GM12878 (cell line): ENCODE data around the gene TPCN2. TPM values are rescaled to one million over a fixed set of nuclear protein-coding genes. Genes with fewer than 3 reads are reported as not detected.

Source experiments
- ATAC-seq: fragments of 200-7000 bp; cut with Tn5 transposase; 3 replicates; pipeline ENCODE4 v1.9.1; 2020; ENCODE audit warnings: mild to moderate bottlenecking, moderate library complexity
- BruUV-seq: library from RNA; stranded (reverse); fragments of 400-500 nt; replicated peaks from 2 replicates; lab custom pipeline; 2021; lab: Mats Ljungman, UMichigan
- CTCF ChIA-PET: fragments of 300-600 bp; sonication (Branson Sonifier 250); formaldehyde crosslinking; extraction: SDS; loops from one replicate; lab custom pipeline; 2021; ENCODE audit warnings: inconsistent platforms; lab: Yijun Ruan, JAX
- POLR2A ChIA-PET: fragments of 350-600 bp; formaldehyde crosslinking; extraction: SDS; loops from one replicate; lab custom pipeline; 2021; ENCODE audit warnings: inconsistent platforms; lab: Charles Lee
- RAD21 ChIA-PET: fragments of 300-600 bp; sonication (Branson Sonifier 250); formaldehyde crosslinking; loops from one replicate; lab custom pipeline; 2023; ENCODE audit warnings: antibody characterized with exemption; ENCODE audit not compliant: unreplicated experiment; lab: Charles Lee
- SMC1A ChIA-PET: fragments of 300-600 bp; sonication (Branson Sonifier 250); formaldehyde crosslinking; loops from one replicate; lab custom pipeline; 2023; ENCODE audit not compliant: unreplicated experiment, uncharacterized antibody; lab: Charles Lee
- DNase-seq: peaks from one replicate; pipeline ENCODE4 v3.0.0-alpha.2; 2011; ENCODE audit warnings: low read depth, low spot score
- FAIRE-seq: peaks from 3 replicates; lab custom pipeline; 2011; peaks lifted over from hg19 to GRCh38; lab: Jason Lieb, UNC
- H2AFZ ChIP-seq: 2 replicates; pipeline ENCODE4 v1.6.0; 2011; ENCODE audit warnings: low read depth, low read length, control low read depth; ENCODE audit not compliant: control insufficient read depth
- H3K27ac ChIP-seq: 2 replicates; pipeline ENCODE4 v1.5.1; 2011; ENCODE audit warnings: control low read depth; ENCODE audit not compliant: control insufficient read depth, insufficient read depth
- H3K27me3 ChIP-seq, 2 experiments: replicated peaks in 1 of 2; 2 replicates each; pipeline versions ENCODE4 v1.6.0 to v1.6.1; 2011; ENCODE audit warnings: low read length in 1 of 2; ENCODE audit not compliant: control insufficient read depth in 2 of 2, insufficient read depth in 2 of 2
- H3K36me3 ChIP-seq, 2 experiments: 2 replicates each; pipeline ENCODE4 v1.5.1; 2011; ENCODE audit warnings: low read length in 1 of 2; ENCODE audit not compliant: control insufficient read depth in 2 of 2, insufficient read depth in 2 of 2
- H3K4me1 ChIP-seq: 2 replicates; pipeline ENCODE4 v1.6.1; 2011; ENCODE audit warnings: mild to moderate bottlenecking, low read length, moderate library complexity, mixed read lengths; ENCODE audit not compliant: control insufficient read depth, insufficient read depth
- H3K4me2 ChIP-seq: 2 replicates; pipeline ENCODE4 v1.6.0; 2011; ENCODE audit warnings: control low read depth; ENCODE audit not compliant: control insufficient read depth, insufficient read depth
- H3K4me3 ChIP-seq: fragments of 200-600 bp; sonication (generic); 2 replicates; pipeline ENCODE4 v1.5.1; 2016
- H3K79me2 ChIP-seq: 2 replicates; pipeline ENCODE4 v1.6.0; 2011; ENCODE audit warnings: low read length; ENCODE audit not compliant: control insufficient read depth, insufficient read depth
- H3K9ac ChIP-seq: 2 replicates; pipeline ENCODE4 v1.8.0; 2011; ENCODE audit warnings: low read length, control low read depth, mixed read lengths; ENCODE audit not compliant: control insufficient read depth, insufficient read depth
- H3K9me3 ChIP-seq: replicated peaks from 3 replicates; pipeline ENCODE4 v1.5.1; 2011; ENCODE audit warnings: mild to moderate bottlenecking, low read length; ENCODE audit not compliant: control insufficient read depth, insufficient read depth
- H4K20me1 ChIP-seq: 2 replicates; pipeline ENCODE4 v1.6.0; 2011; ENCODE audit not compliant: control insufficient read depth, insufficient read depth
- BMI1 ChIP-seq: fragments of 450-650 bp; IDR thresholded peaks from 2 replicates; pipeline ENCODE4 v1.6.1; 2016; ENCODE audit warnings: mild to moderate bottlenecking, moderate library complexity, borderline replicate concordance
- GABPA ChIP-seq: IDR thresholded peaks from 2 replicates; pipeline ENCODE4 v1.6.1; 2014; ENCODE audit warnings: antibody characterized with exemption, low read depth, mild to moderate bottlenecking, inconsistent platforms
- HCFC1 ChIP-seq: fragments of 150-350 bp; IDR thresholded peaks from 2 replicates; pipeline ENCODE4 v1.6.1; 2014; ENCODE audit warnings: low read length
- MTA3 ChIP-seq: IDR thresholded peaks from 2 replicates; pipeline ENCODE4 v1.6.1; 2012; ENCODE audit warnings: low read length, inconsistent platforms, borderline replicate concordance
- NRF1 ChIP-seq: conservative IDR thresholded peaks from 2 replicates; pipeline ENCODE4 v1.6.1; 2011; ENCODE audit warnings: mild to moderate bottlenecking, low read depth, low read length, improper control_type of control experiment
- RELA ChIP-seq: fragments of 450-650 bp; IDR thresholded peaks from 2 replicates; pipeline ENCODE4 v1.8.0; 2014; ENCODE audit warnings: borderline replicate concordance; ENCODE audit not compliant: partially characterized antibody
- RELB ChIP-seq: fragments of 450-650 bp; IDR thresholded peaks from 2 replicates; pipeline ENCODE4 v1.6.1; 2017; ENCODE audit warnings: low read depth, mild to moderate bottlenecking, moderate library complexity
- ZBTB4 ChIP-seq: fragments of 450-650 bp; formaldehyde crosslinking; IDR thresholded peaks from 2 replicates; pipeline ENCODE4 v1.4.0; 2022; ENCODE audit warnings: mild to moderate bottlenecking, moderate library complexity
- ZNF274 ChIP-seq: IDR thresholded peaks from one replicate; pipeline ENCODE4 v1.8.0; 2011; ENCODE audit not compliant: insufficient read length, insufficient read depth
- ZNF384 ChIP-seq: IDR thresholded peaks from 2 replicates; pipeline ENCODE4 v1.6.1; 2012; ENCODE audit warnings: low read depth, mild to moderate bottlenecking, low read length, improper control_type of control experiment, borderline replicate concordance
- WGBS: methylation state at CpG from one replicate; pipeline ENCODE4 v1.1.6; 2016; ENCODE audit warnings: low lambda C conversion rate; ENCODE audit not compliant: insufficient replicate concordance, insufficient coverage; ENCODE audit errors: missing lambda C conversion rate; 5-methylcytosine and 5-hydroxymethylcytosine counted together
- in situ Hi-C: fragments of 300-500 bp; cut with MboI; formaldehyde crosslinking; loops from 9 replicates; pipeline ENCODE4 v1.14.3; 2018; ENCODE audit warnings: mixed read lengths
- intact Hi-C: fragments of 100-400 bp; cut with micrococcal nuclease; formaldehyde crosslinking; loops from one replicate; pipeline ENCODE4 v1.14.2; 2022; ENCODE audit not compliant: unreplicated experiment
- polyA plus RNA-seq, 11 experiments: library from polyadenylated mRNA; depleted of rRNA in 4 of 11; unstranded in 6 of 11; stranded (reverse) in 5 of 11; fragments of >200 nt; fragmentation: Nextera tagmentation in 4 of 11; fragmentation: Illumina TruSeq in 1 of 11; extraction: Ambion mirVana in 4 of 11; extraction: Trizol in 1 of 11; gene quantifications; 1 replicate in 1 of 11; 2 replicates in 10 of 11; pipeline versions ENCODE4 v1.2.1 to v1.2.3, GENCODE V29; 2011 to 2016; ENCODE audit warnings: inconsistent platforms in 2 of 11, missing spikeins in 2 of 11, low read depth in 1 of 11
- total RNA-seq, 4 experiments: library from RNA; depleted of rRNA in 3 of 4; stranded (reverse); fragments of >200 nt in 3 of 4; fragmentation: Illumina TruSeq in 1 of 4; extraction: Trizol in 1 of 4; gene quantifications; 2 replicates each; pipeline versions ENCODE4 v1.2.1 to v1.2.3, GENCODE V29; 2013 to 2021
- TF ChIP-seq, protein P1 (sequence below): fragments of 450-650 bp; conservative IDR thresholded peaks from 2 replicates; pipeline ENCODE4 v1.6.1; 2017; ENCODE audit warnings: mild to moderate bottlenecking, moderate library complexity

Gene TPCN2
- total and polyA plus RNA-seq, 10 of the 15 experiments (the other 5 are each of a cell fraction or from before 2014, with no cell fraction given): 1.7 to 18.4 (median 8.4) TPM

- ChIA-PET CTCF (interaction anchor here (1.0 to 2.9 kb wide), 2 partner anchors 10 to 19 kb away, joined by 3 to 11 read pairs; partner anchors contain the start of gene SMIM38), POLR2A (interaction anchor here (1.0 to 3.3 kb wide), 5 partner anchors 9 to 133 kb away, joined by 3 to 32 read pairs (median 4); partner anchors contain the start of gene SMIM38), SMC1A (interaction anchor here (1.0 to 3.3 kb wide), 9 partner anchors 10 to 505 kb away, joined by 3 to 35 read pairs (median 7); partner anchors contain the start of gene SMIM38), RAD21 (interaction anchor here (1.1 to 3.0 kb wide), 5 partner anchors 9 to 132 kb away, joined by 3 to 27 read pairs (median 6); partner anchors contain the start of gene SMIM38)
- Histone ChIP-seq H3K27me3 (no peaks in the 10 kb centered on the region), H4K20me1 (no peaks in the 10 kb centered on the region), H3K9me3 (peaks cover 4% of the 10 kb centered on the region), H3K9ac (peak overlapping the region; percentile 71; the same call in 1 of the 2 replicates), H3K4me3 (no peak overlapping the region), H2AFZ (no peak overlapping the region), H3K4me2 (no peak overlapping the region; the same call in 1 of the 2 replicates), H3K4me1 (peaks cover 21% of the 10 kb centered on the region), H3K79me2 (no peaks in the 10 kb centered on the region), H3K27ac (peak overlapping the region; percentile 83), H3K36me3 (no peaks in the 10 kb centered on the region)
- 36% methylated on average over 2 of the region's 2 CpGs for WGBS
- TF ChIP-seq ZBTB4 (CRISPR knock-in tag): no peak
- TF ChIP-seq BMI1: no peak
- no peak for TF ChIP-seq NRF1
- TF ChIP-seq ZNF384: no peak
- TF ChIP-seq RELB: no peak
- no peak for TF ChIP-seq ZNF274
- TF ChIP-seq MTA3: no peak
- TF ChIP-seq GABPA: no peak
- no peak for TF ChIP-seq HCFC1
- TF ChIP-seq, protein P1, sequence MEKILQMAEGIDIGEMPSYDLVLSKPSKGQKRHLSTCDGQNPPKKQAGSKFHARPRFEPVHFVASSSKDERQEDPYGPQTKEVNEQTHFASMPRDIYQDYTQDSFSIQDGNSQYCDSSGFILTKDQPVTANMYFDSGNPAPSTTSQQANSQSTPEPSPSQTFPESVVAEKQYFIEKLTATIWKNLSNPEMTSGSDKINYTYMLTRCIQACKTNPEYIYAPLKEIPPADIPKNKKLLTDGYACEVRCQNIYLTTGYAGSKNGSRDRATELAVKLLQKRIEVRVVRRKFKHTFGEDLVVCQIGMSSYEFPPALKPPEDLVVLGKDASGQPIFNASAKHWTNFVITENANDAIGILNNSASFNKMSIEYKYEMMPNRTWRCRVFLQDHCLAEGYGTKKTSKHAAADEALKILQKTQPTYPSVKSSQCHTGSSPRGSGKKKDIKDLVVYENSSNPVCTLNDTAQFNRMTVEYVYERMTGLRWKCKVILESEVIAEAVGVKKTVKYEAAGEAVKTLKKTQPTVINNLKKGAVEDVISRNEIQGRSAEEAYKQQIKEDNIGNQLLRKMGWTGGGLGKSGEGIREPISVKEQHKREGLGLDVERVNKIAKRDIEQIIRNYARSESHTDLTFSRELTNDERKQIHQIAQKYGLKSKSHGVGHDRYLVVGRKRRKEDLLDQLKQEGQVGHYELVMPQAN: no peak
- TF ChIP-seq RELA: no peak
- FAIRE-seq: no peak
- intact Hi-C loops: loop anchor here (2.0 to 5.0 kb wide), 2 partner anchors 58 to 131 kb away; no protein-coding TSS in a partner anchor
- in situ Hi-C loops: no loop called here
- BruUV-seq: no TSS peak
- ATAC-seq: no peak
- no peak for DNase-seq
Observed at GRCh38 chr11:69165775-69166174, 117.0 kb downstream of the TPCN2 start.
